Measurements from ENCODE around the gene NCAPG2.

Gene NCAPG2

DNA sequence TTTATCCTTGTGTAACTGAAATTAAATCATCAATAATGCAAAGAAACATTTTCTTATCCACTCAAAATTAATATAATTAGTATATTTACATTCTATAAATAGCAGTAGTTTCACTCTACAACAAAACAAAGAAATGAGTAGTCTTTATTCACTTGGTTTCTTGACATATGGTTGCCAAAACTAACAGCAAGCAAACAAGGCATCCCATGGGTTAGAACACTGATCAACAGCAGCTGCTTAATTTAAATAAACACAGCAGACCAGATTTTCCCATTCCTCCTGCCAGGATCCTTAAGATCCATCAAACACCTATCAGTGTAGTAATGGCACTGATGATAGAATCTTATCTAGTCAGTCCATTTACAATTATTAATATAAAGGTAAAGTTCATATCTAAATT, 22.1 kb downstream of the NCAPG2 start:
- no peaks in the 10 kb centered on the region for H3K9me3 ChIP-seq (replicated peaks; ENCODE audit: insufficient read depth, low read length)
- H3K27ac ChIP-seq (ENCODE audit: low read length), result no peak overlapping the region
- H3K79me2 ChIP-seq (ENCODE audit: low read length), result peaks cover 21% of the 10 kb centered on the region; the same call in 1 of the 2 replicates
- H3K9ac ChIP-seq (ENCODE audit: low read length), result no peak overlapping the region
- H4K20me1 ChIP-seq (ENCODE audit: insufficient read depth, low read length), result no peaks in the 10 kb centered on the region
- H3K9me2 ChIP-seq (replicated peaks; ENCODE audit: insufficient read depth, low read length), result no peaks in the 10 kb centered on the region
- DNase-seq, result no peak
- H3K4me2 ChIP-seq (ENCODE audit: low read depth, low read length), result no peak overlapping the region
- peaks cover 22% of the 10 kb centered on the region; the same call in 1 of the 2 replicates for H3K36me3 ChIP-seq (replicated peaks; ENCODE audit: insufficient read depth, low read length)
- no peaks in the 10 kb centered on the region for H3F3A ChIP-seq (ENCODE audit: insufficient read depth, low read length)
- H2AFZ ChIP-seq (ENCODE audit: low read length), result no peak overlapping the region
- no peaks in the 10 kb centered on the region for H3K4me1 ChIP-seq (ENCODE audit: low read length)
- no peaks in the 10 kb centered on the region for H3K27me3 ChIP-seq (replicated peaks; ENCODE audit: insufficient read depth, low read length)
- no peak for TF ChIP-seq EZH2 (optimal IDR thresholded peaks at IDR 0.05; ENCODE audit: low read depth, low read length)
- TF ChIP-seq, protein P1, sequence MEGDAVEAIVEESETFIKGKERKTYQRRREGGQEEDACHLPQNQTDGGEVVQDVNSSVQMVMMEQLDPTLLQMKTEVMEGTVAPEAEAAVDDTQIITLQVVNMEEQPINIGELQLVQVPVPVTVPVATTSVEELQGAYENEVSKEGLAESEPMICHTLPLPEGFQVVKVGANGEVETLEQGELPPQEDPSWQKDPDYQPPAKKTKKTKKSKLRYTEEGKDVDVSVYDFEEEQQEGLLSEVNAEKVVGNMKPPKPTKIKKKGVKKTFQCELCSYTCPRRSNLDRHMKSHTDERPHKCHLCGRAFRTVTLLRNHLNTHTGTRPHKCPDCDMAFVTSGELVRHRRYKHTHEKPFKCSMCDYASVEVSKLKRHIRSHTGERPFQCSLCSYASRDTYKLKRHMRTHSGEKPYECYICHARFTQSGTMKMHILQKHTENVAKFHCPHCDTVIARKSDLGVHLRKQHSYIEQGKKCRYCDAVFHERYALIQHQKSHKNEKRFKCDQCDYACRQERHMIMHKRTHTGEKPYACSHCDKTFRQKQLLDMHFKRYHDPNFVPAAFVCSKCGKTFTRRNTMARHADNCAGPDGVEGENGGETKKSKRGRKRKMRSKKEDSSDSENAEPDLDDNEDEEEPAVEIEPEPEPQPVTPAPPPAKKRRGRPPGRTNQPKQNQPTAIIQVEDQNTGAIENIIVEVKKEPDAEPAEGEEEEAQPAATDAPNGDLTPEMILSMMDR (IDR thresholded peaks at IDR 0.05; ENCODE audit: low read length), result no peak
- TF ChIP-seq EZH2phosphoT487 (IDR thresholded peaks at IDR 0.05; ENCODE audit: low read length), result no peak
- no peak overlapping the region for H3K4me3 ChIP-seq (ENCODE audit: low read length)

DNA sequence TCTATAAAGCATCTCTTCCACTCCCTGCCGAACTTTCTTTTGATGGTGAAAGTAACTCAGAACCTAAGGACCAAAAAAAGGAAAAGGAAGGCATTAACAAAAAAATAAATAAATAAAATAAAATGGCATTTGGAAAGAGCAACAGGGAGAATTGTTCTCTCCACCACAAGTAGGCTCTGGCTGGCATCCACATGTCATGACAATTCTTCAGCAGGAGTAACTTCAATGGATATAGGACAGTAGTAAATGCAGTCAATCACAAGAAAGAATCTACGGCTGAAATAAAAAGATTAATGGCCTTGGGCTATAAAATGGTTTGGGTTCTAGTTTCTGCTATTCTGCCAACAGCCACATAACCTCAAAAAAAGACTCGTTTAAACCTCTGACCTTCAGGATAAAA, 23.9 kb downstream of the NCAPG2 start:
- no peaks in the 10 kb centered on the region for H3F3A ChIP-seq (ENCODE audit: insufficient read depth, low read length)
- peaks cover 17% of the 10 kb centered on the region for H3K79me2 ChIP-seq (ENCODE audit: low read length)
- no peaks in the 10 kb centered on the region for H3K9me3 ChIP-seq (replicated peaks; ENCODE audit: insufficient read depth, low read length)
- no peaks in the 10 kb centered on the region for H3K9me2 ChIP-seq (replicated peaks; ENCODE audit: insufficient read depth, low read length)
- no peak overlapping the region for H3K4me3 ChIP-seq (ENCODE audit: low read length)
- TF ChIP-seq EZH2 (optimal IDR thresholded peaks at IDR 0.05; ENCODE audit: low read depth, low read length), result no peak
- TF ChIP-seq, protein P1 (IDR thresholded peaks at IDR 0.05; ENCODE audit: low read length), result no peak
- TF ChIP-seq EZH2phosphoT487 (IDR thresholded peaks at IDR 0.05; ENCODE audit: low read length), result no peak
- H3K36me3 ChIP-seq (replicated peaks; ENCODE audit: insufficient read depth, low read length), result peaks cover 14% of the 10 kb centered on the region; the same call in 1 of the 2 replicates
- no peaks in the 10 kb centered on the region for H4K20me1 ChIP-seq (ENCODE audit: insufficient read depth, low read length)
- H3K27me3 ChIP-seq (replicated peaks; ENCODE audit: insufficient read depth, low read length), result no peaks in the 10 kb centered on the region
- no peaks in the 10 kb centered on the region for H3K4me1 ChIP-seq (ENCODE audit: low read length)
- H3K4me2 ChIP-seq (ENCODE audit: low read depth, low read length), result no peak overlapping the region
- H3K27ac ChIP-seq (ENCODE audit: low read length), result no peak overlapping the region
- DNase-seq, result no peak
- H3K9ac ChIP-seq (ENCODE audit: low read length), result no peak overlapping the region
- no peak overlapping the region for H2AFZ ChIP-seq (ENCODE audit: low read length)

DNA sequence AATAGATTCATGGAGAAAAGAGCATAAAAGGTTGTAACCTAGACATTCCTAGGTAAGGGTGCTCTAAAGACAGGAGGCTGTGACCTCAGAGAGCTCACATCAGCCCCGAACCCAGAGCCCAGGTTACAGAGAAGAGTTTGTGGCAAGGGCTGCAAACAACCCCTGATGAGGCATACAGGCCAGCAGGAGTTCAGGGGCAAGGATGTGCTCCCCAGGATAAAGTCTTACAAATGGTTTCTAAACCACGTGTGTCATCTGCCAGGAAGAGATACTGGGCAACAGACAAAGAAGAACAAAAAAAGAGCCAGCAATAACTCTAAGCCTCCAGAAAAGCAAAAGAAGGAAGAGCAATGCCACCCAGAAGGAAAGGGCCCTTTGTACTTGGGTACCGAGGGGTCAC, 27.7 kb downstream of the NCAPG2 start:
- H3K36me3 ChIP-seq (replicated peaks; ENCODE audit: insufficient read depth, low read length), result peaks cover 13% of the 10 kb centered on the region

More for the DNA sequence above, 27.7 kb downstream of the NCAPG2 start:
- H3K9me2 ChIP-seq (replicated peaks; ENCODE audit: insufficient read depth, low read length), result no peaks in the 10 kb centered on the region
- no peak overlapping the region for H3K27ac ChIP-seq (ENCODE audit: low read length)
- no peak overlapping the region for H3K9ac ChIP-seq (ENCODE audit: low read length)
- H3F3A ChIP-seq (ENCODE audit: insufficient read depth, low read length), result no peaks in the 10 kb centered on the region
- no peak overlapping the region for H2AFZ ChIP-seq (ENCODE audit: low read length)
- H3K27me3 ChIP-seq (replicated peaks; ENCODE audit: insufficient read depth, low read length), result no peaks in the 10 kb centered on the region
- no peaks in the 10 kb centered on the region for H3K9me3 ChIP-seq (replicated peaks; ENCODE audit: insufficient read depth, low read length)
- H3K4me1 ChIP-seq (ENCODE audit: low read length), result no peaks in the 10 kb centered on the region
- H3K4me2 ChIP-seq (ENCODE audit: low read depth, low read length), result no peak overlapping the region
- TF ChIP-seq EZH2phosphoT487 (IDR thresholded peaks at IDR 0.05; ENCODE audit: low read length), result no peak
- TF ChIP-seq, protein P1 (IDR thresholded peaks at IDR 0.05; ENCODE audit: low read length), result no peak
- TF ChIP-seq EZH2 (optimal IDR thresholded peaks at IDR 0.05; ENCODE audit: low read depth, low read length), result no peak
- H3K79me2 ChIP-seq (ENCODE audit: low read length), result peaks cover 25% of the 10 kb centered on the region
- DNase-seq, result no peak
- no peaks in the 10 kb centered on the region for H4K20me1 ChIP-seq (ENCODE audit: insufficient read depth, low read length)
- no peak overlapping the region for H3K4me3 ChIP-seq (ENCODE audit: low read length)

Data from MM.1S (cell line).